ENCODE measurements around the gene AHRR.

DNA sequence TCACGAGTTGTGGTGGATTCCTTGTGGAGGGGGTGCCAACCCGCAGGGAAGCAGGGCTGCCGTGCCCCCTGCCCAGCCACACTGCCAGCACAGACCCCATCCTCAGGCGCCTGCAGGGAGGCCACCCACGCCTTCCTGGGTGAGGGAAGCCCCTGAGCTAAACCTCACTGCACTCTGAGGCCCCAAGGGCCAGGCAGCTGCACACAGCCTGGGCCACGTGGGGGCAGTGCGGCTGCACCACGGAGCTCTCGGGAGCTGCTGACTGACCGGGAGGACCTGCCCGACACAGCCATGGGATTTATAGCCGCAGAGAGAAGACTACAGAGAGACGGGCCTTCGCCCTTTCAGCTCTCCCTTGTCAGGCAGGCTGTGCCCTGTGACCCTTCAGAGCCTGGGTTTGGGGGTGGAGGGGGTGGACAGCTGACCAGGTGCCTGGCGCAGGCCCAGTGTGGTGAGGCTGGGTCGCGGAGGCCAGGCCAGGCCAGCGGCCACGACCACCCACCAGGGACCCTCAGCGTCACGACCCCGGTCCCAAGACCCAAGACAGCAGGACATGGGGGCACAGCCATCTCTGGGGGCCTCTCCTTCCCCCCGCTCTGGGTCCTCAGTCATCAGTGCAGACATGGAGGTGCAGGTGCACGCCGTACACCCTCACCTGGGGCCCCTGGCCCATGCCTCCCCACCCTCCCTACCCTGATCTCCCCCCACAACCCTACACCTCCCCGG is 4.3 kb upstream of the AHRR start:
- TF ChIP-seq, protein P1, sequence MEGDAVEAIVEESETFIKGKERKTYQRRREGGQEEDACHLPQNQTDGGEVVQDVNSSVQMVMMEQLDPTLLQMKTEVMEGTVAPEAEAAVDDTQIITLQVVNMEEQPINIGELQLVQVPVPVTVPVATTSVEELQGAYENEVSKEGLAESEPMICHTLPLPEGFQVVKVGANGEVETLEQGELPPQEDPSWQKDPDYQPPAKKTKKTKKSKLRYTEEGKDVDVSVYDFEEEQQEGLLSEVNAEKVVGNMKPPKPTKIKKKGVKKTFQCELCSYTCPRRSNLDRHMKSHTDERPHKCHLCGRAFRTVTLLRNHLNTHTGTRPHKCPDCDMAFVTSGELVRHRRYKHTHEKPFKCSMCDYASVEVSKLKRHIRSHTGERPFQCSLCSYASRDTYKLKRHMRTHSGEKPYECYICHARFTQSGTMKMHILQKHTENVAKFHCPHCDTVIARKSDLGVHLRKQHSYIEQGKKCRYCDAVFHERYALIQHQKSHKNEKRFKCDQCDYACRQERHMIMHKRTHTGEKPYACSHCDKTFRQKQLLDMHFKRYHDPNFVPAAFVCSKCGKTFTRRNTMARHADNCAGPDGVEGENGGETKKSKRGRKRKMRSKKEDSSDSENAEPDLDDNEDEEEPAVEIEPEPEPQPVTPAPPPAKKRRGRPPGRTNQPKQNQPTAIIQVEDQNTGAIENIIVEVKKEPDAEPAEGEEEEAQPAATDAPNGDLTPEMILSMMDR (IDR thresholded peaks at IDR 0.05) = peak in 3 of 4 donors; percentile 24 to 52 (median 34)
- no peak for TF ChIP-seq POLR2A (IDR thresholded peaks at IDR 0.05)
